PFSK-1 (cell line): ENCODE results near the gene FOXC1.

Experiments used
- FOXP2 ChIP-seq: optimal IDR thresholded peaks from 2 replicates; pipeline ENCODE3; 2011; ENCODE audit warnings: borderline replicate concordance, control low read depth, inconsistent platforms; ENCODE audit not compliant: insufficient read depth; ENCODE audit errors: extremely low read length, extremely low read depth
- POLR2AphosphoS5 ChIP-seq: IDR thresholded peaks from 2 replicates; pipeline ENCODE4 v1.6.1; 2012; ENCODE audit warnings: low read depth, mild to moderate bottlenecking, control low read depth, low read length, moderate library complexity
- SIN3A ChIP-seq: IDR thresholded peaks from 2 replicates; pipeline ENCODE4 v1.6.1; 2012; ENCODE audit warnings: mild to moderate bottlenecking, low read length, moderate library complexity, borderline replicate concordance; ENCODE audit not compliant: insufficient read depth
- TAF1 ChIP-seq: IDR thresholded peaks from 2 replicates; pipeline ENCODE4 v1.6.1; 2012; ENCODE audit warnings: low read length, control low read depth, borderline replicate concordance; ENCODE audit not compliant: insufficient read depth
- TF ChIP-seq, protein P1 (sequence below), 2 experiments: IDR thresholded peaks; 2 replicates each; pipeline versions ENCODE4 v1.6.1 to v1.8.0; 2011 to 2012; ENCODE audit warnings: low read depth in 2 of 2, low read length in 2 of 2, control low read depth in 1 of 2, inconsistent platforms in 1 of 2, mild to moderate bottlenecking in 1 of 2, moderate library complexity in 1 of 2; ENCODE audit not compliant: insufficient read depth in 1 of 2

Gene FOXC1

GRCh38 chr6:1643830-1644445, 34.2 kb downstream of the FOXC1 start:
- no peak for TF ChIP-seq TAF1
- TF ChIP-seq FOXP2, result no peak
- TF ChIP-seq SIN3A, result no peak
- TF ChIP-seq, protein P1, sequence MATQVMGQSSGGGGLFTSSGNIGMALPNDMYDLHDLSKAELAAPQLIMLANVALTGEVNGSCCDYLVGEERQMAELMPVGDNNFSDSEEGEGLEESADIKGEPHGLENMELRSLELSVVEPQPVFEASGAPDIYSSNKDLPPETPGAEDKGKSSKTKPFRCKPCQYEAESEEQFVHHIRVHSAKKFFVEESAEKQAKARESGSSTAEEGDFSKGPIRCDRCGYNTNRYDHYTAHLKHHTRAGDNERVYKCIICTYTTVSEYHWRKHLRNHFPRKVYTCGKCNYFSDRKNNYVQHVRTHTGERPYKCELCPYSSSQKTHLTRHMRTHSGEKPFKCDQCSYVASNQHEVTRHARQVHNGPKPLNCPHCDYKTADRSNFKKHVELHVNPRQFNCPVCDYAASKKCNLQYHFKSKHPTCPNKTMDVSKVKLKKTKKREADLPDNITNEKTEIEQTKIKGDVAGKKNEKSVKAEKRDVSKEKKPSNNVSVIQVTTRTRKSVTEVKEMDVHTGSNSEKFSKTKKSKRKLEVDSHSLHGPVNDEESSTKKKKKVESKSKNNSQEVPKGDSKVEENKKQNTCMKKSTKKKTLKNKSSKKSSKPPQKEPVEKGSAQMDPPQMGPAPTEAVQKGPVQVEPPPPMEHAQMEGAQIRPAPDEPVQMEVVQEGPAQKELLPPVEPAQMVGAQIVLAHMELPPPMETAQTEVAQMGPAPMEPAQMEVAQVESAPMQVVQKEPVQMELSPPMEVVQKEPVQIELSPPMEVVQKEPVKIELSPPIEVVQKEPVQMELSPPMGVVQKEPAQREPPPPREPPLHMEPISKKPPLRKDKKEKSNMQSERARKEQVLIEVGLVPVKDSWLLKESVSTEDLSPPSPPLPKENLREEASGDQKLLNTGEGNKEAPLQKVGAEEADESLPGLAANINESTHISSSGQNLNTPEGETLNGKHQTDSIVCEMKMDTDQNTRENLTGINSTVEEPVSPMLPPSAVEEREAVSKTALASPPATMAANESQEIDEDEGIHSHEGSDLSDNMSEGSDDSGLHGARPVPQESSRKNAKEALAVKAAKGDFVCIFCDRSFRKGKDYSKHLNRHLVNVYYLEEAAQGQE (IDR thresholded peaks at IDR 0.05; ENCODE audit: insufficient read depth in 1 of 2, low read depth in 2 of 2, low read length in 2 of 2), result no peak
- no peak for TF ChIP-seq POLR2AphosphoS5

DNA sequence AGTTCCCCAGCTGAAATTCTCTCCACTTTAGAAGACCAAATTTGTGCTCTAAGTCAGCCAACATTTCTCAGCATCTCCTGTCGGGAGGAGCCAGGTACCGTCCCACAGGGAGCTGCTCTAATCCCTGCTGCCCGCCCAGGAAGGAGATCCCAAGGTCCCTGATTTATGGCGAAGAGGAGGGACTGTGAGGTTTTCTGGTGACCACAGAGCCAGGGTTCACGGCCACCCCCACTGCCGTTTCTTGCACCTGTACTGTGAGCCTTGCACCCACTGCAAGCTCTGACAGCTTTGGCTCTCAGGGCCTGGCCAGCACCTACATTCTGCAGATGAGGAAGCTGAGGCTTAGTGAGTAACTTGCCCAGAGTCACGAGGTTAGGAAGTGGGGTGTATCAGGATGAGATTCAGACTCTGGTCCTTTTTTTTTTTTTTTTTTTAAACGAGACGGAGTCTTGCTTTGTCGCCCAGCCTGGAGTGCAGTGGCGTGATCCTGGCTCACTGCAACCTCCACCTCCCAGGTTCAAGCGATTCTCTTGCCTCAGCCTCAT, 34.9 kb downstream of the FOXC1 start:
- no peak for TF ChIP-seq POLR2AphosphoS5
- TF ChIP-seq, protein P1 (IDR thresholded peaks at IDR 0.05; ENCODE audit: insufficient read depth in 1 of 2, low read depth in 2 of 2, low read length in 2 of 2), result no peak
- TF ChIP-seq SIN3A, result no peak
- no peak for TF ChIP-seq FOXP2
- TF ChIP-seq TAF1, result no peak

GRCh38 chr6:1645466-1646185, 35.9 kb downstream of the FOXC1 start:
- TF ChIP-seq, protein P1 (IDR thresholded peaks at IDR 0.05; ENCODE audit: insufficient read depth in 1 of 2, low read depth in 2 of 2, low read length in 2 of 2), result no peak
- TF ChIP-seq FOXP2, result no peak

DNA sequence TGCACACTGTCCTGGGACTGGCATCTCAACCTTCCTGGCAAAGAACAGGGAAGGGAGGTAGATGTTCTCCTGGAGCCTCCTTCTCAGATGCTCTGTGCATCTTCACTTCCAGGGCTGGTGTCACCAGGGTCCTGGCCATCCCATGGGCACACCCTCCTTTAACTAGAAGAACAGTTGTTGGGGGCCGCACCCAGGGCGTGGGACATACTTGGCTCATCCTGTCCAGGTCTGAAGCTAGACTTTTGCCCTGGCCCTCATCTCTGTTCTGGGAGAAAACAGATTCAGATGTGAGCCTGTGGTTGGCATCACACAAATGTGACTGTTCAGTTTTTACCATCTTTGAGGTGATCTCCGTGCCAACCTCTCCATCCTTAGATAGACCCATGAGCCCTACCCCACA, 41.6 kb downstream of the FOXC1 start:
- TF ChIP-seq TAF1 (no peak), SIN3A (no peak)

- no peak for TF ChIP-seq SIN3A
- TF ChIP-seq, protein P1 (IDR thresholded peaks at IDR 0.05; ENCODE audit: insufficient read depth in 1 of 2, low read depth in 2 of 2, low read length in 2 of 2), result no peak
- no peak for TF ChIP-seq FOXP2
- no peak for TF ChIP-seq TAF1
- TF ChIP-seq POLR2AphosphoS5, result no peak
Observed at GRCh38 chr6:1652842-1653241, 43.1 kb downstream of the FOXC1 start.
